ENCODE measurements around the gene ZFP90. TPM values are rescaled to one million over a fixed set of nuclear protein-coding genes. Genes with fewer than 3 reads are reported as not detected.

Gene ZFP90
- total RNA-seq, 2 donors from 2014 or later: 13.7 to 34.9 TPM

- peak overlapping the region in 3 of 4 donors; percentile 22 to 60 (median 55) for H3K27ac ChIP-seq
- intact Hi-C loops (cut with DNase I): no loop called here
- DNase-seq: peak; percentile 90 to 91 (median 90)
These were observed 10.3 kb upstream of the ZFP90 start for GRCh38 chr16:68528686-68529379.

GRCh38 chr16:68529608-68529930 lies 9.5 kb upstream of the ZFP90 start:
- 14 to 18% methylated on average over 11 to 13 of the region's 13 CpGs for WGBS, 2 donors
- no peaks in the 10 kb centered on the region for H3K27me3 ChIP-seq
- TF ChIP-seq CTCF (IDR thresholded peaks at IDR 0.05) (no peak), POLR2A (IDR thresholded peaks at IDR 0.05) (no peak)
- no peaks in the 10 kb centered on the region for H3K36me3 ChIP-seq (replicated peaks in 1 of 2; ENCODE audit: insufficient read depth in 1 of 2, low read depth in 2 of 2)
- peak; percentile 4 for ATAC-seq
- no peak for DNase-seq
- no peaks in the 10 kb centered on the region for H3K9me3 ChIP-seq
- intact Hi-C loops (cut with DNase I): no loop called here
- peak overlapping the region; percentile 67 to 87 for H3K4me3 ChIP-seq
- H3K4me1 ChIP-seq: peaks cover 20% of the 10 kb centered on the region
- peak overlapping the region in 3 of 4 donors; percentile 35 to 57 (median 43) for H3K27ac ChIP-seq

More at GRCh38 chr16:68528686-68529379, 10.3 kb upstream of the ZFP90 start:
- TF ChIP-seq POLR2A (IDR thresholded peaks at IDR 0.05) (no peak), CTCF (IDR thresholded peaks at IDR 0.05) (peak; percentile 87 to 98 (median 97))
- ATAC-seq: peak; percentile 88
- Histone ChIP-seq H3K9me3 (no peaks in the 10 kb centered on the region), H3K4me3 (no peak overlapping the region), H3K27me3 (no peaks in the 10 kb centered on the region), H3K4me1 (peaks cover 20% of the 10 kb centered on the region), H3K36me3 (replicated peaks in 1 of 2; ENCODE audit: insufficient read depth in 1 of 2, low read depth in 2 of 2) (no peaks in the 10 kb centered on the region)
- 10 to 35% methylated on average over 11 to 29 of the region's 29 CpGs for WGBS, 2 donors

- Histone ChIP-seq H3K4me1 (peaks cover 20% of the 10 kb centered on the region), H3K27me3 (no peaks in the 10 kb centered on the region), H3K4me3 (peak overlapping the region; percentile 67 to 87), H3K27ac (peak overlapping the region in 3 of 4 donors; percentile 35 to 57 (median 43)), H3K9me3 (no peaks in the 10 kb centered on the region), H3K36me3 (replicated peaks in 1 of 2; ENCODE audit: insufficient read depth in 1 of 2, low read depth in 2 of 2) (peaks cover 0 to 1% of the 10 kb centered on the region in 2 donors)
- TF ChIP-seq POLR2A (IDR thresholded peaks at IDR 0.05) (peak in 2 of 3 donors; percentile 22 to 33), CTCF (IDR thresholded peaks at IDR 0.05) (peak in 1 of 7 experiments; percentile 3)
- intact Hi-C loops (cut with DNase I): no loop called here
- 0 to 1% methylated on average over 33 to 47 of the region's 56 CpGs for WGBS, 2 donors
- DNase-seq (peak; percentile 90 to 91 (median 90)), ATAC-seq (peak; percentile 97)
These were observed 9.0 kb upstream of the ZFP90 start for GRCh38 chr16:68529931-68530701.

GRCh38 chr16:68533937-68534336 lies 5.2 kb upstream of the ZFP90 start:
- ATAC-seq (no peak), DNase-seq (no peak)
- intact Hi-C loops (cut with DNase I): no loop called here
- no peaks in the 10 kb centered on the region for H3K27me3 ChIP-seq
- TF ChIP-seq POLR2A (IDR thresholded peaks at IDR 0.05) (no peak), CTCF (IDR thresholded peaks at IDR 0.05) (no peak)
- no peak overlapping the region for H3K27ac ChIP-seq
- H3K36me3 ChIP-seq (replicated peaks in 1 of 2; ENCODE audit: insufficient read depth in 1 of 2, low read depth in 2 of 2): peaks cover 0 to 3% of the 10 kb centered on the region in 2 donors
- H3K4me1 ChIP-seq: peaks cover 17% of the 10 kb centered on the region
- H3K4me3 ChIP-seq: no peak overlapping the region
- no peaks in the 10 kb centered on the region for H3K9me3 ChIP-seq
- 92 to 96% methylated on average over 4 to 5 of the region's 5 CpGs for WGBS, 2 donors
